NCI-H128 (cell line): ENCODE data around the gene LPCAT3.
A peak's percentile ranks its signal among the peaks of the same experiment; 100 is the strongest.

ENCODE experiments used
- DNase-seq: peaks from one replicate; lab custom pipeline; 2025; ENCODE audit not compliant: unreplicated experiment; lab: John Stamatoyannopoulos, UW

Gene LPCAT3

GRCh38 chr12:6941267-6941666 lies 77.0 kb downstream of the LPCAT3 start:
- DNase-seq: no peak

- DNase-seq: no peak
Observed at GRCh38 chr12:6939191-6939540, 79.1 kb downstream of the LPCAT3 start.

- no peak for DNase-seq
Observed at GRCh38 chr12:6938353-6939190, 79.7 kb downstream of the LPCAT3 start.

GRCh38 chr12:6937481-6938352 lies 80.6 kb downstream of the LPCAT3 start:
- DNase-seq: peak; percentile 98

GRCh38 chr12:6936636-6937480 lies 81.4 kb downstream of the LPCAT3 start:
- DNase-seq: no peak

- no peak for DNase-seq
Observed at GRCh38 chr12:6936194-6936635, 82.1 kb downstream of the LPCAT3 start.

GRCh38 chr12:6935371-6936193 lies 82.7 kb downstream of the LPCAT3 start:
- no peak for DNase-seq

- DNase-seq: no peak
Observed at GRCh38 chr12:6934110-6934509, 84.2 kb downstream of the LPCAT3 start.

- no peak for DNase-seq
Observed at GRCh38 chr12:6932766-6933165, 85.5 kb downstream of the LPCAT3 start.

- no peak for DNase-seq
Observed at GRCh38 chr12:6929466-6930452, 88.5 kb downstream of the LPCAT3 start.

- DNase-seq: no peak
Observed at GRCh38 chr12:6928703-6929407, 89.4 kb downstream of the LPCAT3 start.

GRCh38 chr12:6928022-6928702 lies 90.1 kb downstream of the LPCAT3 start:
- no peak for DNase-seq

GRCh38 chr12:6927379-6928021 lies 90.8 kb downstream of the LPCAT3 start, which contains the start of gene ATN1:
TSS of gene ATN1 (plus strand) at chr12:6927959. CDS start at chr12:6934002, 6,043 bp downstream.
- DNase-seq: peak; percentile 34
